Measurements from ENCODE around the gene PLXNA4. TPM values are rescaled to one million over a fixed set of nuclear protein-coding genes. Genes with fewer than 3 reads are reported as not detected.
A peak's percentile ranks its signal among the peaks of the same experiment; 100 is the strongest.

Gene PLXNA4
- total and polyA plus RNA-seq, 4 donors, result 0.63 to 4.6 (median 2.1) TPM

DNA sequence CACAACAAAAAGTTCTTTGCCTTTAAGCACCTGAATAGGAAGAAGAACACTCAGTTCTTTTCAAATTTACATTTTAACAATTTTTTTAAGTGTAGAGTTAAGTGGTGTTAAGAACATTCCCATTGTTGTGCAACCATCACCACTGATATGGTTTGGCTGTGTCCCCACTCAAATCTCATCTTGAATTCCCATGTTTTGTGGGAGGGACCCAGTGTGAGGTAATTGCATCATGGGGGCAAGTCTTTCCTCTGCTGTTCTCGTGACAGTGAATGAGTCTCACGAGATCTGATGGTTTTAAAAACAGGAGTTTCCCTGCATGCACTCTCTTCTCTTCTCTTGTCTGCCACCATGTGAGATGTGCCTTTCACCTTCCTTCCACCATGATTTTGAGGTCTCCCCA, 155.7 kb downstream of the PLXNA4 start:
- H3K9me3 ChIP-seq (ENCODE audit: control insufficient read depth in 4 of 4, insufficient read depth in 3 of 4, low read length in 3 of 4), result peaks cover 0 to 3% (median 0%) of the 10 kb centered on the region in 4 donors
- no peaks in the 10 kb centered on the region for H3K36me3 ChIP-seq (ENCODE audit: control insufficient read depth in 4 of 4, insufficient read depth in 4 of 4, low read length in 4 of 4)
- H3K4me3 ChIP-seq, result no peak overlapping the region
- TF ChIP-seq, protein P1, sequence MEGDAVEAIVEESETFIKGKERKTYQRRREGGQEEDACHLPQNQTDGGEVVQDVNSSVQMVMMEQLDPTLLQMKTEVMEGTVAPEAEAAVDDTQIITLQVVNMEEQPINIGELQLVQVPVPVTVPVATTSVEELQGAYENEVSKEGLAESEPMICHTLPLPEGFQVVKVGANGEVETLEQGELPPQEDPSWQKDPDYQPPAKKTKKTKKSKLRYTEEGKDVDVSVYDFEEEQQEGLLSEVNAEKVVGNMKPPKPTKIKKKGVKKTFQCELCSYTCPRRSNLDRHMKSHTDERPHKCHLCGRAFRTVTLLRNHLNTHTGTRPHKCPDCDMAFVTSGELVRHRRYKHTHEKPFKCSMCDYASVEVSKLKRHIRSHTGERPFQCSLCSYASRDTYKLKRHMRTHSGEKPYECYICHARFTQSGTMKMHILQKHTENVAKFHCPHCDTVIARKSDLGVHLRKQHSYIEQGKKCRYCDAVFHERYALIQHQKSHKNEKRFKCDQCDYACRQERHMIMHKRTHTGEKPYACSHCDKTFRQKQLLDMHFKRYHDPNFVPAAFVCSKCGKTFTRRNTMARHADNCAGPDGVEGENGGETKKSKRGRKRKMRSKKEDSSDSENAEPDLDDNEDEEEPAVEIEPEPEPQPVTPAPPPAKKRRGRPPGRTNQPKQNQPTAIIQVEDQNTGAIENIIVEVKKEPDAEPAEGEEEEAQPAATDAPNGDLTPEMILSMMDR (IDR thresholded peaks at IDR 0.05; ENCODE audit: control extremely low read depth, extremely low read depth), result no peak
- DNase-seq (peak in 1 of 3 donors; percentile 55), ATAC-seq (ENCODE audit: insufficient read depth, low FRiP score) (no peak)
- WGBS, 2 donors, result 58 to 89% methylated on average over 2 of the region's 2 CpGs
- peaks cover 0 to 16% (median 16%) of the 10 kb centered on the region in 3 donors for H3K27me3 ChIP-seq (ENCODE audit: control insufficient read depth in 3 of 3, insufficient read depth in 3 of 3, low read length in 2 of 3)
- peaks cover 4 to 64% (median 19%) of the 10 kb centered on the region in 5 donors for H3K4me1 ChIP-seq (ENCODE audit: control insufficient read depth in 5 of 5, insufficient read depth in 5 of 5, low read length in 5 of 5)
- H3K9ac ChIP-seq (ENCODE audit: insufficient read depth in 1 of 2, low read length in 2 of 2), result no peak overlapping the region
- no peak overlapping the region for H3K27ac ChIP-seq (ENCODE audit: low read depth in 1 of 2, low read length in 1 of 2)

- peak; percentile 86 to 99 (median 95) for DNase-seq
- Histone ChIP-seq H3K36me3 (ENCODE audit: control insufficient read depth in 4 of 4, insufficient read depth in 4 of 4, low read length in 4 of 4) (no peaks in the 10 kb centered on the region), H3K9ac (ENCODE audit: insufficient read depth in 1 of 2, low read length in 2 of 2) (no peak overlapping the region), H3K27ac (ENCODE audit: low read depth in 1 of 2, low read length in 1 of 2) (no peak overlapping the region), H3K27me3 (ENCODE audit: control insufficient read depth in 3 of 3, insufficient read depth in 3 of 3, low read length in 2 of 3) (peaks cover 0 to 21% (median 16%) of the 10 kb centered on the region in 3 donors), H3K4me3 (no peak overlapping the region), H3K9me3 (ENCODE audit: control insufficient read depth in 4 of 4, insufficient read depth in 3 of 4, low read length in 3 of 4) (peaks cover 0 to 3% (median 0%) of the 10 kb centered on the region in 4 donors), H3K4me1 (ENCODE audit: control insufficient read depth in 5 of 5, insufficient read depth in 5 of 5, low read length in 5 of 5) (peaks cover 4 to 54% (median 19%) of the 10 kb centered on the region in 5 donors)
- WGBS, 2 donors, result 50 to 70% methylated on average over 2 of the region's 2 CpGs
- no peak for ATAC-seq (ENCODE audit: insufficient read depth, low FRiP score)
- TF ChIP-seq, protein P1 (IDR thresholded peaks at IDR 0.05; ENCODE audit: control extremely low read depth, extremely low read depth), result no peak
These were observed 156.7 kb downstream of the PLXNA4 start for GRCh38 chr7:132419542-132419941.

DNA sequence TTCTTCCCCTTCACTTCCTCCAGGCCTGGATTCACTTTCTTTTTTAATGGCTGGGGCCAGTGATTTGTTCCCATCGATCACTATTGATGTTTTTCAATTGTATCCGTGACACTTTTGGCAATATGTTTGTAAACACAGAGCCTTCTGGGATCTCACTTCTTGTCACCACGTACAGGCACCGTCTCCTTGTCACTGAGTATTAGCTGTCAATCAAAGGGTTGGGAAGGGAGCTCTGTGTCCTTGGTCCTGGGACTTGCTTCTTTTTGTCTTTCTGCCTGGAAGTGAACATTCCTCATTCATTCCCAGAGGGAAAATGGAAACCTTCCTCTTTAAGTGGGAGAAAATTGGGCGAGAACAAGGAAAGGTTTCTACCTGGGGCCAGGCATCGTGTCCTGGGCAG, 157.4 kb downstream of the PLXNA4 start:
- WGBS, 2 donors, result 76 to 82% methylated on average over 6 of the region's 6 CpGs
- H3K27me3 ChIP-seq (ENCODE audit: control insufficient read depth in 3 of 3, insufficient read depth in 3 of 3, low read length in 2 of 3), result peaks cover 0 to 24% (median 17%) of the 10 kb centered on the region in 3 donors
- no peak for ATAC-seq (ENCODE audit: insufficient read depth, low FRiP score)

More for the DNA sequence above, 157.4 kb downstream of the PLXNA4 start:
- Histone ChIP-seq H3K4me1 (ENCODE audit: control insufficient read depth in 5 of 5, insufficient read depth in 5 of 5, low read length in 5 of 5) (peaks cover 4 to 48% (median 19%) of the 10 kb centered on the region in 5 donors), H3K9me3 (ENCODE audit: control insufficient read depth in 4 of 4, insufficient read depth in 3 of 4, low read length in 3 of 4) (peaks cover 0 to 3% (median 0%) of the 10 kb centered on the region in 4 donors), H3K36me3 (ENCODE audit: control insufficient read depth in 4 of 4, insufficient read depth in 4 of 4, low read length in 4 of 4) (no peaks in the 10 kb centered on the region), H3K27ac (ENCODE audit: low read depth in 1 of 2, low read length in 1 of 2) (no peak overlapping the region), H3K9ac (ENCODE audit: insufficient read depth in 1 of 2, low read length in 2 of 2) (no peak overlapping the region), H3K4me3 (no peak overlapping the region)
- TF ChIP-seq, protein P1 (IDR thresholded peaks at IDR 0.05; ENCODE audit: control extremely low read depth, extremely low read depth), result no peak
- no peak for DNase-seq
